IPS-15b (cell line): ENCODE data around the gene SCN3B.

ENCODE experiments used
- H3K27me3 ChIP-seq: one replicate; pipeline ENCODE4 v1.6.1; 2013; ENCODE audit warnings: low read length; ENCODE audit not compliant: control insufficient read depth, insufficient read depth
- H3K36me3 ChIP-seq: one replicate; pipeline ENCODE4 v1.6.1; 2013; ENCODE audit warnings: low read length; ENCODE audit not compliant: control insufficient read depth, insufficient read depth
- H3K4me1 ChIP-seq: one replicate; pipeline ENCODE4 v1.6.1; 2013; ENCODE audit warnings: mild to moderate bottlenecking, low read length; ENCODE audit not compliant: control insufficient read depth, insufficient read depth
- H3K4me3 ChIP-seq: one replicate; pipeline ENCODE4 v1.5.1; 2013; ENCODE audit warnings: low read depth, low read length
- H3K9ac ChIP-seq: one replicate; pipeline ENCODE4 v1.6.1; 2013; ENCODE audit warnings: low read depth, mild to moderate bottlenecking, low read length
- H3K9me3 ChIP-seq: one replicate; pipeline ENCODE4 v1.6.1; 2013; ENCODE audit warnings: mild to moderate bottlenecking, low read length; ENCODE audit not compliant: control insufficient read depth, insufficient read depth

The SCN3B gene

DNA sequence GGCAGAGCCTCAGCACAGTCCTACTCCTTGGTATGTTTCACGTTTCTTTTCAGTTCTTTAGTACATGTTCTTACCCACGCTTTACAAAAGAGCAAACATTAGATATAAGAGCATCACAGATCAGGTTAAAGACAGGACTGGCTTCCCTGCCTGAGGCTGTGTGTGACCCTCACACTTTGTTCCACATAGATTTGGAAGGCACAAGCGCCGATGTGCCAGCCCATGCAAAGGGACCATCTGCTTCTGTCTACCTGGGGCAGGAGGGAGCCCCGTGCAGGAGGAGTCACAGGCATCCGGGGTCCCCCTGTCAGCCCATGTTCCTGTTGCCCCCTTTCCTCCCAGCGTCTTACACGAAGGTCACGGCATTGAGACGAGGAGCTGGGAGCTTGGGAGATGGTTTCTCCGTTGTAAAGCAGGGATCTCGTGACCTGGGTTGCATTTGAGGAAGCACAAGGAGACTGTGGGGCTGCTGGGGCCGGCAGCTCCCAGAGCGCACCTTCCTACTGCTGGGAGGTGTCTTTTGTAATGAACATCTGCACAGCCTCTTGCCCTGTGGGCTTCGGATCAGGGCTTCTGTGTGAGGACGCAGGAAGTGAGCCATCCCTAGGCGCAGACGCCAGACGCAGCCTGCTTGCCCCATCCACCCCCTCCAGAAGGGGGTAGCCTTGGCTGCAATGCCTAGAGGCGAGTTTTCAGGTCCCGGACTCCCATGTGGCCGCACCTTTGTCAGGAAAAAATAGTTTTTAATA is 72.6 kb downstream of the SCN3B start:
- Histone ChIP-seq H3K4me3 (no peak overlapping the region), H3K4me1 (peaks cover 4% of the 10 kb centered on the region), H3K9me3 (no peaks in the 10 kb centered on the region), H3K9ac (no peak overlapping the region), H3K36me3 (no peaks in the 10 kb centered on the region), H3K27me3 (peaks cover 3% of the 10 kb centered on the region)

DNA sequence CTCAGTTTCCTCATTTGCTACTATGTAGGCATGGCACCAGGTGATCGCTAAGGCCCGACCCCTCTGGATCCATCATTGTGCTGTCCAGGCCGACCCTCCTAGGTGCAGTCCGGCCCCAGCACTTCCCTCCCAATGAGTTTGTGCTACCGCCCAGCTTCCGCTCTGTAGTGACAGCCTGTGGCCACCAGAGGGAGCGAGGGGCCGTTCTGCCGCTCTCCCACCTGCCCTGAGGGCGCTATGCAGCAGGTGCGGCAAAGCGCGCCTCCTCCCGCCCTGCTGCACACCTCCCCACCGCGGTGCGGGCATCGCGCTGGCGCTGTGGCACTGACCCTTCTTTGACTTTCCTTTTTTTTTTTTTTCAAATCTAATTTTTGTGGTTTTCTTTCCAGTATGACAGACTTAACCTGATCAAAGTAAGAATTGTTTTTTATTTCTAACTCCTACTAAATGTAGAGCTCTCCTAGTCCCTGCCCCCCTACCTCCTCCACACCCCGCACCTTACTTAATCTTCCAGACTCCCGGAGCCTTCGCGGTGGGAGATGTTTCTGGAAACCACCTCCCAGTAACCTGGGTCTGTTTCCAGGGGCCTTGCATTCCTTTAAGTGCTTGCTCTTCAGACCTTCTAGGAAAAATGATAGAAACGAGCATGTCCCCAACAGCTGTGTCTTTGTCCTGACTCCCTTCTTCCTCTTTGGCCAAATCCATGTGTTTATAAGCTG is 73.7 kb downstream of the SCN3B start:
- no peaks in the 10 kb centered on the region for H3K36me3 ChIP-seq
- no peaks in the 10 kb centered on the region for H3K9me3 ChIP-seq
- no peak overlapping the region for H3K9ac ChIP-seq
- H3K27me3 ChIP-seq: peaks cover 3% of the 10 kb centered on the region
- H3K4me1 ChIP-seq: peaks cover 7% of the 10 kb centered on the region
- peak overlapping the region; percentile 11 for H3K4me3 ChIP-seq

- Histone ChIP-seq H3K27me3 (peaks cover 3% of the 10 kb centered on the region), H3K4me3 (no peak overlapping the region), H3K4me1 (peaks cover 7% of the 10 kb centered on the region), H3K9me3 (no peaks in the 10 kb centered on the region), H3K36me3 (no peaks in the 10 kb centered on the region), H3K9ac (no peak overlapping the region)
Measured at GRCh38 chr11:123580137-123580536, 74.3 kb downstream of the SCN3B start.

DNA sequence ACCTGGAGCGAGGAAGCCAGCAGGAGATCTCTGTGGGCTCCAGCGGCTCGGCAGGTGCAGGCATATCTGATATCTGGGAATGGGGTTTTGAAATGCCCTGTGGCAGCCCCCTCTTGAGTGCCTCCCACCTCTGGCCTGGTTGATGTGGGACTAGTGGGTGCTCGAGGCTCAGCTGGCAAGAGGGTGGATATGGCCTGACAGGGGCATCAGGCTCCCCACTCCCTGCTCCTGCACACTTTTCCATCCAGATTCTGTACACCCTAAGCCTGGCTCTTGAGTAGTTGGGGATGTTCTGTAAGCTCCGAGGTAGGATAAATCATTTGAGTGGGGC is 75.0 kb downstream of the SCN3B start:
- Histone ChIP-seq H3K4me3 (no peak overlapping the region), H3K9ac (no peak overlapping the region), H3K9me3 (no peaks in the 10 kb centered on the region), H3K4me1 (peaks cover 7% of the 10 kb centered on the region), H3K36me3 (no peaks in the 10 kb centered on the region), H3K27me3 (peaks cover 3% of the 10 kb centered on the region)
